ENCODE measurements around the gene SET.
"Not testable (repeated sequence)": the region's sequence is repeated elsewhere in the genome, so short reads cannot be mapped to it uniquely, and the experiment has no call there.

Gene SET

DNA sequence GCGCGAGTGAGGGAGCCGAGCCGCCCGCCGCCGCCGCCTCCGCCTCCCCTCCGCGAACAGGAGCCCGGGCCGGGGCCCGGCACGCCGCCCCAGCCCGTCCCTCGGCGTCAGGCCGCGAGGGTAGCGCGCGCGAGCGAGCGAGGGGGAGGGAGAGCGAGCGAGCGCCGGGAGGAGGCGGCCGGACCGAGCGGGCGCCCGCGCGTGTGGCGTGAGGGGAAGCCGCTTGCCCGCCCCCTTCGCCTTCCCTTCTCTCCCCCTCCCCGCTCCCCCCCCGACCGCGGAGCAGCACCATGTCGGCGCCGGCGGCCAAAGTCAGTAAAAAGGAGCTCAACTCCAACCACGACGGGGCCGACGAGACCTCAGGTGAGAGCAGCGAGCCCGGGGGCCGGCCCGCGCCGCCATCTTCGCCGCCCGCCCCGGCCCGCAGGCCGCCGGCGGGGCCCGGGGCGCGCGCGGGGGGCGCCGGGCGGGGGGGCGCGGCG lies 312 bp downstream of the SET start:
- no peaks in the 10 kb centered on the region for H3K27me3 ChIP-seq (ENCODE audit: low read depth, low read length)
- H2AFZ ChIP-seq (ENCODE audit: low read depth, low read length): no peak overlapping the region
- peak overlapping the region; percentile 75 for H3K27ac ChIP-seq (ENCODE audit: low read length)
- H3K9ac ChIP-seq (ENCODE audit: low read length): peak overlapping the region; percentile 82
- peaks cover 18% of the 10 kb centered on the region for H4K20me1 ChIP-seq (ENCODE audit: insufficient read depth, low read length)
- H3K4me2 ChIP-seq (ENCODE audit: low read length): no peak overlapping the region
- H3K4me3 ChIP-seq (ENCODE audit: low read length): peak overlapping the region; percentile 78
- TF ChIP-seq CTCF (IDR thresholded peaks at IDR 0.05; ENCODE audit: low read depth, low read length) (no peak), EZH2phosphoT487 (IDR thresholded peaks at IDR 0.05; ENCODE audit: low read depth) (no peak)
- H3K36me3 ChIP-seq (replicated peaks; ENCODE audit: low read depth, low read length): peaks cover 39% of the 10 kb centered on the region
- H3K79me2 ChIP-seq (ENCODE audit: low read length): peaks cover 96% of the 10 kb centered on the region
- H3K4me1 ChIP-seq (ENCODE audit: low read length): peaks cover 60% of the 10 kb centered on the region
- H3K9me3 ChIP-seq (ENCODE audit: insufficient read depth, low read length): no peaks in the 10 kb centered on the region

DNA sequence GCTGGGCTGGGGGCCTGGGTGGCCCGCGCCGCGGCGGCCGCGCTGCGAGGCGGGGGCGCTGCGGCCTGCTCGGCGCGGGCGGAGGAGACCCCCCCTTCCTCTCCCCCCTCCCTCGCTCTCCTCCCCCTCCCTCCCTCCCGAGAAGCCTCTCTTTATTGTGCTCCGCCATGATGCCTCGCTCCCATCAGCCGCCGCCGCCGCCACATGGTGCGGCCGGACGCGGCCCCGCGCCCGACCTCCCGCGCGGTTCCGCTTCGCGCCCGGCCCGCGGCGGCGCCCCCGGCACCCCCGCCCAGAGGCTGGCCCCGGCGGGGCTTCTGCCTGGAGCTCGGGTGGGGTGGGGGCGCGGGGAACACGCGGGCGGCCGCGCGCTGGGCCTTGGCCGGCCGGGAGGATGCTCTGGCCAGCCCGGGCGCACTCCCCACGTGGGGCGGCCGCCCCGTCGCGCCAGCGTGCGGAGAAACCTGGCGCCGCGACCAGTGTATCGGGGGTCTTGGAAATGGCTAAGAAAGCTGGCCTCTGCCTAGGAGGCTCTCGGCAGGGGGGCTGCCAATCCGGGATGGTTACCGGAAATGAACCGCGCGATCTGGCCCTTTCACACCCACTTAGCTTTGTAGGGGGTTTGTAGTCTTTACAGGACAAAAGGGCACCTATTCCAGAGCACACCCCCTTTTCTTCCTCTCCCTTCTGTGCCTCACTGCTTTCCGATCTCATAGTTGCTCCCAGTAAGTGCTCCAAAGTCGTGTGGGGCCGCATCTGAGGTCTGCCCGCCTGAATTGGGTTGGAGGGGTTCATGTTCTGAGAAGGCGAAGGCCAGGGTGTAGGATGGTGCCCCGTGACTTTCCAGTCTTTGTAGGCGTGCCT lies 1.0 kb downstream of the SET start:
- Histone ChIP-seq H3K4me2 (ENCODE audit: low read length) (peak overlapping the region; percentile 74), H3K4me1 (ENCODE audit: low read length) (peaks cover 59% of the 10 kb centered on the region), H3K79me2 (ENCODE audit: low read length) (peaks cover 92% of the 10 kb centered on the region), H3K9ac (ENCODE audit: low read length) (peak overlapping the region; percentile 97), H3K27ac (ENCODE audit: low read length) (peak overlapping the region; percentile 92), H3K27me3 (ENCODE audit: low read depth, low read length) (no peaks in the 10 kb centered on the region), H2AFZ (ENCODE audit: low read depth, low read length) (no peak overlapping the region), H4K20me1 (ENCODE audit: insufficient read depth, low read length) (peaks cover 18% of the 10 kb centered on the region), H3K36me3 (replicated peaks; ENCODE audit: low read depth, low read length) (peaks cover 39% of the 10 kb centered on the region), H3K9me3 (ENCODE audit: insufficient read depth, low read length) (no peaks in the 10 kb centered on the region), H3K4me3 (ENCODE audit: low read length) (peak overlapping the region; percentile 92)
- TF ChIP-seq CTCF (IDR thresholded peaks at IDR 0.05; ENCODE audit: low read depth, low read length): no peak
- no peak for TF ChIP-seq EZH2phosphoT487 (IDR thresholded peaks at IDR 0.05; ENCODE audit: low read depth)

DNA sequence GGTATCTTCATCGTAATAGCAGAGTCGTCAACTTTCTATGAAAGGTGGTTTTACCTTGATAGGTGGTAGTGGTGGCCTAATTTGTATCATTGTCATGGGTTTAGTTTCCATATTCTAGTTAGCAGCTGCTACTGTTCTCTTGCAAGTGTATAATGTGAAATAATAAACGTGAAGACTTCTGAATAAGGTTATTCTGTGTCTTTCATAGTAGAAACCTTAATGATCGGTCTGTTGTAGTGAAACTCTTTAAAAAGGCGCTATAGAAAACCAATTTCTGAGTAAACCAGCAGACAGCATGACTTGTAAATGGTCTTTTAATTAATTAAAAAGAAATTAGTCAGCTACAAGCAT lies 1.6 kb downstream of the SET start:
- Histone ChIP-seq H2AFZ (ENCODE audit: low read depth, low read length) (no peak overlapping the region), H3K4me3 (ENCODE audit: low read length) (peak overlapping the region; percentile 92), H4K20me1 (ENCODE audit: insufficient read depth, low read length) (peaks cover 22% of the 10 kb centered on the region), H3K9me3 (ENCODE audit: insufficient read depth, low read length) (no peaks in the 10 kb centered on the region), H3K79me2 (ENCODE audit: low read length) (peaks cover 90% of the 10 kb centered on the region), H3K27ac (ENCODE audit: low read length) (peak overlapping the region; percentile 92), H3K4me1 (ENCODE audit: low read length) (peaks cover 59% of the 10 kb centered on the region), H3K27me3 (ENCODE audit: low read depth, low read length) (no peaks in the 10 kb centered on the region), H3K4me2 (ENCODE audit: low read length) (peak overlapping the region; percentile 74), H3K9ac (ENCODE audit: low read length) (peak overlapping the region; percentile 97), H3K36me3 (replicated peaks; ENCODE audit: low read depth, low read length) (peaks cover 41% of the 10 kb centered on the region)
- TF ChIP-seq CTCF (IDR thresholded peaks at IDR 0.05; ENCODE audit: low read depth, low read length) (no peak), EZH2phosphoT487 (IDR thresholded peaks at IDR 0.05; ENCODE audit: low read depth) (no peak)

- Histone ChIP-seq H4K20me1 (ENCODE audit: insufficient read depth, low read length) (peaks cover 35% of the 10 kb centered on the region), H3K4me2 (ENCODE audit: low read length) (peak overlapping the region; percentile 74), H3K27ac (ENCODE audit: low read length) (peak overlapping the region; percentile 92), H3K4me3 (ENCODE audit: low read length) (peak overlapping the region; percentile 92), H3K4me1 (ENCODE audit: low read length) (peaks cover 38% of the 10 kb centered on the region), H3K9ac (ENCODE audit: low read length) (peak overlapping the region; percentile 97), H3K79me2 (ENCODE audit: low read length) (peaks cover 75% of the 10 kb centered on the region), H3K36me3 (replicated peaks; ENCODE audit: low read depth, low read length) (peaks cover 65% of the 10 kb centered on the region)
- not testable (repeated sequence) for H3K9me3 ChIP-seq (ENCODE audit: insufficient read depth, low read length); H2AFZ ChIP-seq (ENCODE audit: low read depth, low read length); H3K27me3 ChIP-seq (ENCODE audit: low read depth, low read length)
These were observed 4.7 kb downstream of the SET start for GRCh38 chr9:128693738-128694137.

Data from OCI-LY3 (cell line).